A549 (cell line): ENCODE measurements around the gene CGN. TPM values are rescaled to one million over a fixed set of nuclear protein-coding genes. Genes with fewer than 3 reads are reported as not detected.

Experiments used
- ATAC-seq, 2 experiments: fragments of 200-7000 bp in 1 of 2; fragments of >200 bp in 1 of 2; cut with Nextera tagmentation in 1 of 2; cut with Tn5 transposase in 1 of 2; 3 replicates each; pipeline versions ENCODE4 v1.8.0 to v1.9.1; 2018 to 2020; ENCODE audit warnings: mild to moderate bottlenecking in 1 of 2, moderate library complexity in 1 of 2
- CTCF ChIA-PET: fragments of 300-600 bp; sonication (Branson Sonifier 250); formaldehyde crosslinking; extraction: SDS; loops from one replicate; lab custom pipeline; 2021; ENCODE audit warnings: antibody characterized with exemption, inconsistent platforms; lab: Yijun Ruan, JAX
- POLR2A ChIA-PET: fragments of 350-600 bp; formaldehyde crosslinking; extraction: SDS; loops from one replicate; lab custom pipeline; 2021; ENCODE audit warnings: antibody characterized with exemption, inconsistent platforms; lab: Yijun Ruan, JAX
- DNase-seq, 2 experiments: peaks; one replicate each; pipeline versions ENCODE4 v3.0.0 to v3.0.0-alpha.2; 2011 to 2016; ENCODE audit warnings: low read depth in 1 of 2, low spot score in 1 of 2
- FAIRE-seq: peaks from 2 replicates; lab custom pipeline; 2011; peaks lifted over from hg19 to GRCh38; lab: Jason Lieb, UNC
- H3K27ac ChIP-seq, 2 experiments: fragments of >200 bp; sonication (Bioruptor Twin); formaldehyde crosslinking; 3 replicates each; pipeline ENCODE4 v1.5.1; 2016 to 2017
- H3K4me1 ChIP-seq: fragments of >200 bp; sonication (Bioruptor Twin); formaldehyde crosslinking; 3 replicates; pipeline ENCODE4 v1.6.1; 2016
- H3K4me2 ChIP-seq: fragments of >200 bp; sonication (Bioruptor Twin); formaldehyde crosslinking; 3 replicates; pipeline ENCODE4 v1.6.1; 2016
- H3K4me3 ChIP-seq: fragments of >200 bp; sonication (Bioruptor Twin); formaldehyde crosslinking; 3 replicates; pipeline ENCODE4 v1.5.1; 2016
- H3K9me3 ChIP-seq: fragments of >200 bp; sonication (Bioruptor Twin); formaldehyde crosslinking; 3 replicates; pipeline ENCODE4 v1.6.1; 2016
- BHLHE40 ChIP-seq: IDR thresholded peaks from 2 replicates; pipeline ENCODE4 v1.6.1; 2012; ENCODE audit warnings: low read depth, low read length, inconsistent platforms
- CBX2 ChIP-seq: fragments of 200-600 bp; sonication (generic); IDR thresholded peaks from 2 replicates; pipeline ENCODE4 v1.6.1; 2016; ENCODE audit warnings: low read depth, mild to moderate bottlenecking, borderline replicate concordance
- CEBPB ChIP-seq, 2 experiments: fragments of >200 bp in 1 of 2; sonication (Bioruptor Twin) in 1 of 2; formaldehyde crosslinking in 1 of 2; IDR thresholded peaks; 2 replicates each; pipeline ENCODE4 v1.6.1; 2012 to 2016
- EHMT2 ChIP-seq: fragments of 200-600 bp; sonication (generic); IDR thresholded peaks from 2 replicates; pipeline ENCODE4 v1.6.1; 2016; ENCODE audit warnings: antibody characterized with exemption, low read depth, mild to moderate bottlenecking, moderate library complexity
- FOSB ChIP-seq: fragments of 250-450 bp; sonication (Bioruptor Pico); IDR thresholded peaks from 2 replicates; pipeline ENCODE4 v1.5.0; 2020; ENCODE audit warnings: mild to moderate bottlenecking, moderate library complexity
- GATA3 ChIP-seq: IDR thresholded peaks from 2 replicates; pipeline ENCODE4 v1.6.1; 2012; ENCODE audit warnings: borderline replicate concordance
- JUN ChIP-seq, 2 experiments: fragments of >200 bp; sonication (Bioruptor Twin); formaldehyde crosslinking; IDR thresholded peaks; 2 replicates in 1 of 2; 3 replicates in 1 of 2; pipeline ENCODE4 v1.6.1; 2016 to 2017
- JUNB ChIP-seq: fragments of >200 bp; sonication (Bioruptor Twin); formaldehyde crosslinking; IDR thresholded peaks from 2 replicates; pipeline ENCODE4 v1.6.1; 2016
- KDM1A ChIP-seq: fragments of 200-600 bp; sonication (generic); IDR thresholded peaks from 2 replicates; pipeline ENCODE4 v1.6.1; 2016; ENCODE audit warnings: low read depth, mild to moderate bottlenecking
- MAFK ChIP-seq: fragments of 450-650 bp; IDR thresholded peaks from 2 replicates; pipeline ENCODE4 v1.6.1; 2014; ENCODE audit not compliant: partially characterized antibody
- PHF8 ChIP-seq: fragments of 200-600 bp; sonication (generic); IDR thresholded peaks from 2 replicates; pipeline ENCODE4 v1.6.1; 2016; ENCODE audit warnings: low read depth, mild to moderate bottlenecking, antibody characterized with exemption, moderate library complexity, borderline replicate concordance
- POLR2A ChIP-seq: IDR thresholded peaks from 2 replicates; pipeline ENCODE4 v1.6.1; 2012; ENCODE audit warnings: mild to moderate bottlenecking, low read length
- POLR2AphosphoS2 ChIP-seq: conservative IDR thresholded peaks from 2 replicates; pipeline ENCODE4 v1.6.1; 2012; ENCODE audit warnings: low read length, improper control_type of control experiment, inconsistent platforms
- RARB ChIP-seq: fragments of 250-450 bp; sonication (Bioruptor Pico); IDR thresholded peaks from 2 replicates; pipeline ENCODE4 v1.8.0; 2021; ENCODE audit warnings: mild to moderate bottlenecking, moderate library complexity
- RCOR1 ChIP-seq: fragments of 150-350 bp; IDR thresholded peaks from 2 replicates; pipeline ENCODE4 v1.6.1; 2014; ENCODE audit warnings: antibody characterized with exemption, low read length, low read depth
- RFX5 ChIP-seq: fragments of 450-650 bp; IDR thresholded peaks from 2 replicates; pipeline ENCODE4 v1.7.1; 2014; ENCODE audit warnings: antibody characterized with exemption, mild to moderate bottlenecking, moderate library complexity
- RNF2 ChIP-seq: fragments of 200-600 bp; sonication (generic); IDR thresholded peaks from 2 replicates; pipeline ENCODE4 v1.6.1; 2016; ENCODE audit warnings: low read depth, mild to moderate bottlenecking, antibody characterized with exemption, moderate library complexity, borderline replicate concordance
- TP53 ChIP-seq: fragments of 250-450 bp; sonication (Bioruptor Pico); IDR thresholded peaks from 2 replicates; pipeline ENCODE4 v1.5.0; 2021; ENCODE audit warnings: mild to moderate bottlenecking, moderate library complexity
- ZNF302 ChIP-seq: fragments of 250-450 bp; sonication (Bioruptor Pico); IDR thresholded peaks from 2 replicates; pipeline ENCODE4 v1.9.0; 2021; ENCODE audit warnings: inconsistent platforms, mild to moderate bottlenecking, moderate library complexity
- WGBS: methylation state at CpG from one replicate; pipeline ENCODE4 v1.1.6; 2017; ENCODE audit errors: missing lambda C conversion rate; 5-methylcytosine and 5-hydroxymethylcytosine counted together
- polyA plus RNA-seq, 4 experiments: library from polyadenylated mRNA; depleted of rRNA in 3 of 4; stranded (reverse); fragments of >200 nt; fragmentation: RNase III in 1 of 4; extraction: RNeasy Plus Mini Kit Qiagen cat#74134 plus additional on column Dnase treatment in 1 of 4; gene quantifications; 2 replicates in 3 of 4; 3 replicates in 1 of 4; pipeline ENCODE4 v1.2.3, GENCODE V29; 2011 to 2017
- TF ChIP-seq, protein P1 (sequence below): IDR thresholded peaks from 2 replicates; pipeline ENCODE4 v1.6.1; 2012
- TF ChIP-seq, protein P2 (sequence below): IDR thresholded peaks from 2 replicates; pipeline ENCODE4 v1.6.1; 2012; ENCODE audit warnings: low read depth, borderline replicate concordance

The CGN gene
- polyA plus RNA-seq, 2 of the 4 experiments (the other 2 are of a cell fraction): 1.8 to 2.3 TPM

DNA sequence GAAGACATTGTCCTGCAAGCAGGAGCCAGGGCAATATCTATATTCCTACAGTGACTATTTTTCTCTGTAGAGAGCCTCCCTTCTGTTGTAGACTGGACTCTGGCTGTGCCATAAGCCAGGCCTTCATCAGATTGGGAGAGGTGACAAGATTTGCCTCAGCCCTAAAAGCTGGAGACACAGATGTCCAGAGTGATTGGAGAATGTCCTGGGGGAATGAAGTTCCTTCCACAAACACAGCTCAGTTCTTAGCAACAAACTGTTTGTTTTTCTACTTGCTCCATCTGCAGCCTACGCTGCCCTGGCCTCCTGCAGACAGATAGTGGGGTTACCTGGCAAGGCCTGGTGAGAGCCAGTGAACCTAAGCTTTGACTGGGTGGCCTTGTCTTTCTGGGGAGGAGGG, 70.7 kb downstream of the CGN start (continued):
- TF ChIP-seq PHF8 (no peak), GATA3 (no peak), RARB (CRISPR knock-in tag) (no peak), BHLHE40 (no peak)

DNA sequence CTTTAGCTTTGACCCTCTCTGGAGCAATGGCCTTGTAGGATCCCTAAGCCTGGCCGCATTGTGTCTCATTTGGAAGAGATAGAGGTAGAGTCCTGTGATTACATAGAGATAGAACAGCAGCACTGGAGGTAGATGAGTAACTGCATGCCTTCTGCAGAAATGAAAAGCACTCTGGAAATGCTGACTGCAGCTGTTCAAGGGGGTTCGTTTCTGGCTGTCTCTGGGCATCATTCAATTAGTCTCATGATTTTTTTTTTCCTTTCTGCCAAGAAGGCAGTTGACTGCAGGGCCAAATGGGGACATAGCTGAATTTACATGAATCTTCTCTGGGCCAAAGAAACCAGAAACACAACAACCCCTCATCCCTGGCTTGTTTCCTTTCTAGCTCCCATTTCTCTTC, 72.6 kb downstream of the CGN start:
- no peak overlapping the region for H3K27ac ChIP-seq
- no peak for FAIRE-seq
- CTCF ChIA-PET: interaction anchor here (16.6 kb wide), 1 partner anchor 11 kb away, joined by 147 read pairs; no protein-coding TSS in a partner anchor

DNA sequence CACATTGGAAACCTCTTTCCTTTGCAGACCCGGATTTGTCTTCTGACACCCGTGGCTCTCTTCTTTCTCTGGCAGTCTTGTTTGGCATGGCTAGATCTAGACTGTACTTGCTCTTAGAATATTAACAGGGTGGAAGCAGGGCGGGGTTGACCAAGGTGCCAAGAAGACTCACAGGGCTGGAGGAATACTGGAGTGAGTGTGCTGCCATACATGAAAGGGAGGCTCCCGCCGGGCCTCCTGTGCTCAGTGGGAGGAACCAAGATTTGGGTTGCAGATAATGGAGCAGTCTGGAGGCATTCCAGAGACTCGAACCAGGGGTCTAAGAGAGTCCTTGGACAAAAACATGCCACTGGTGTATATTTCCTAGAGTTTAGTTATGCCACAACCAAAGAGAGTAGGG, 73.1 kb downstream of the CGN start:
- POLR2A ChIA-PET: no interaction called here
- Histone ChIP-seq H3K4me2 (no peak overlapping the region), H3K9me3 (no peaks in the 10 kb centered on the region), H3K4me1 (peaks cover 32% of the 10 kb centered on the region), H3K4me3 (no peak overlapping the region), H3K27ac (peak overlapping the region in 1 of 2 experiments; percentile 5; a peak in 1 of 6 replicates)
- FAIRE-seq (no peak), DNase-seq (no peak), ATAC-seq (0 out of 6 replicates have a peak, but pooled peaks of 1 of the 2 experiments have one; percentile 4)
- WGBS: 77% methylated on average over 6 of the region's 6 CpGs
- no peak for TF ChIP-seq GATA3
- peak; percentile 85 for TF ChIP-seq POLR2AphosphoS2
- CTCF ChIA-PET: interaction anchor here (16.6 kb wide), 1 partner anchor 10 kb away, joined by 147 read pairs; no protein-coding TSS in a partner anchor

More for the DNA sequence above, 72.6 kb downstream of the CGN start:
- WGBS: 76% methylated on average over 2 of the region's 2 CpGs
- DNase-seq: no peak
- no peak overlapping the region for H3K4me3 ChIP-seq
- no peak for ATAC-seq
- H3K4me2 ChIP-seq: no peak overlapping the region
- H3K9me3 ChIP-seq: no peaks in the 10 kb centered on the region
- TF ChIP-seq MAFK: peak; percentile 54
- no peak for TF ChIP-seq EHMT2
- POLR2A ChIA-PET: no interaction called here
- peaks cover 37% of the 10 kb centered on the region for H3K4me1 ChIP-seq

GRCh38 chr1:151584780-151585179, 73.6 kb downstream of the CGN start:
- POLR2A ChIA-PET: interaction anchor here (1.4 kb wide), 1 partner anchor 44 kb away, joined by 8 read pairs; the partner anchor contains the start of gene TUFT1
- FAIRE-seq: no peak
- CTCF ChIA-PET: interaction anchor here (1.4 kb wide), 1 partner anchor 9 kb away, joined by 7 read pairs; no protein-coding TSS in a partner anchor

More at GRCh38 chr1:151584780-151585179, 73.6 kb downstream of the CGN start:
- DNase-seq: no peak
- Histone ChIP-seq H3K4me2 (no peak overlapping the region; the same call in 2 of the 3 replicates), H3K9me3 (no peaks in the 10 kb centered on the region), H3K4me3 (no peak overlapping the region), H3K27ac (peak overlapping the region in 1 of 2 experiments; percentile 73; a peak in 4 of 6 replicates), H3K4me1 (peaks cover 27% of the 10 kb centered on the region)
- 0 out of 6 replicates have a peak, but pooled peaks of 1 of the 2 experiments have one; percentile 4 for ATAC-seq
- TF ChIP-seq CBX2 (no peak), POLR2AphosphoS2 (no peak), ZNF302 (CRISPR knock-in tag) (no peak), TP53 (CRISPR knock-in tag) (no peak), CEBPB (IDR thresholded peaks at IDR 0.05) (no peak), FOSB (CRISPR knock-in tag) (no peak), JUN (IDR thresholded peaks at IDR 0.05) (no peak), RFX5 (no peak), RCOR1 (no peak), RNF2 (no peak), POLR2A (no peak), JUNB (no peak), KDM1A (no peak), EHMT2 (no peak), RARB (CRISPR knock-in tag) (no peak)
- TF ChIP-seq, protein P1, sequence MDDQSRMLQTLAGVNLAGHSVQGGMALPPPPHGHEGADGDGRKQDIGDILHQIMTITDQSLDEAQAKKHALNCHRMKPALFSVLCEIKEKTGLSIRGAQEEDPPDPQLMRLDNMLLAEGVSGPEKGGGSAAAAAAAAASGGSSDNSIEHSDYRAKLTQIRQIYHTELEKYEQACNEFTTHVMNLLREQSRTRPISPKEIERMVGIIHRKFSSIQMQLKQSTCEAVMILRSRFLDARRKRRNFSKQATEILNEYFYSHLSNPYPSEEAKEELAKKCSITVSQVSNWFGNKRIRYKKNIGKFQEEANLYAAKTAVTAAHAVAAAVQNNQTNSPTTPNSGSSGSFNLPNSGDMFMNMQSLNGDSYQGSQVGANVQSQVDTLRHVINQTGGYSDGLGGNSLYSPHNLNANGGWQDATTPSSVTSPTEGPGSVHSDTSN: no peak
- TF ChIP-seq, protein P2, sequence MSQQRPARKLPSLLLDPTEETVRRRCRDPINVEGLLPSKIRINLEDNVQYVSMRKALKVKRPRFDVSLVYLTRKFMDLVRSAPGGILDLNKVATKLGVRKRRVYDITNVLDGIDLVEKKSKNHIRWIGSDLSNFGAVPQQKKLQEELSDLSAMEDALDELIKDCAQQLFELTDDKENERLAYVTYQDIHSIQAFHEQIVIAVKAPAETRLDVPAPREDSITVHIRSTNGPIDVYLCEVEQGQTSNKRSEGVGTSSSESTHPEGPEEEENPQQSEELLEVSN: no peak
- 92% methylated on average over 7 of the region's 7 CpGs for WGBS
